Testis (tissue), 3 donors: Measurements from ENCODE around the gene NME7. TPM values are rescaled to one million over a fixed set of nuclear protein-coding genes. Genes with fewer than 3 reads are reported as not detected.

ENCODE experiments used
- DNase-seq: peaks from one replicate; pipeline ENCODE4 v3.0.0-alpha.2; 2019
- H3K27ac ChIP-seq, 2 donors: fragments of 200-600 bp; sonication (generic); one replicate each; pipeline ENCODE4 v1.5.1; 2019
- H3K27me3 ChIP-seq: fragments of 200-600 bp; sonication (generic); one replicate; pipeline ENCODE4 v1.5.1; 2019
- H3K36me3 ChIP-seq: fragments of 200-600 bp; sonication (generic); one replicate; pipeline ENCODE4 v1.5.1; 2017; ENCODE audit warnings: low read depth; ENCODE audit errors: missing control alignments
- H3K4me1 ChIP-seq: fragments of 200-600 bp; sonication (generic); one replicate; pipeline ENCODE4 v1.5.1; 2019
- H3K4me3 ChIP-seq, 2 donors: fragments of 200-600 bp; sonication (generic); one replicate each; pipeline ENCODE4 v1.5.1; 2017 to 2019
- H3K9me3 ChIP-seq: fragments of 200-600 bp; sonication (generic); one replicate; pipeline ENCODE4 v1.5.1; 2017
- CTCF ChIP-seq, 3 experiments: fragments of 450-650 bp in 2 of 3; fragments of 200-600 bp in 1 of 3; sonication (generic) in 1 of 3; IDR thresholded peaks; one replicate each; pipeline ENCODE4 v1.5.1; 2016 to 2019; ENCODE audit warnings: antibody characterized with exemption in 3 of 3, mild to moderate bottlenecking in 2 of 3, moderate library complexity in 1 of 3
- POLR2A ChIP-seq: fragments of 450-650 bp; IDR thresholded peaks from one replicate; pipeline ENCODE4 v1.6.1; 2017; ENCODE audit warnings: antibody characterized with exemption, mild to moderate bottlenecking, moderate library complexity
- WGBS, 2 donors: methylation state at CpG; one replicate each; pipeline ENCODE4 v1.1.5; 2018; 5-methylcytosine and 5-hydroxymethylcytosine counted together
- intact Hi-C: fragments of 100-400 bp; cut with DNase I; formaldehyde crosslinking; loops from one replicate; pipeline ENCODE4 v1.15.1; 2023; ENCODE audit warnings: low total_unique reads
- polyA plus RNA-seq: library from polyadenylated mRNA; stranded (reverse); fragments of 350-450 nt; fragmentation: Illumina TruSeq; extraction: RNeasy Lipid Tissue Mini Kit (QIAGEN cat#74804); gene quantifications from one replicate; pipeline ENCODE4 v1.2.3, GENCODE V29; 2014; ENCODE audit warnings: low read depth, low replicate concordance; ENCODE audit not compliant: insufficient read depth
- total RNA-seq, 2 donors: library from RNA; depleted of rRNA; stranded (reverse); fragments of >200 nt; gene quantifications; one replicate each; pipeline ENCODE4 v1.2.3, GENCODE V29; 2016

NME7 gene
- total and polyA plus RNA-seq, 3 donors from 2014 or later, result 21.4 to 29.0 (median 24.0) TPM

GRCh38 chr1:169240449-169241232 is 127.0 kb downstream of the NME7 start:
- intact Hi-C loops, result no loop called here
- no peak overlapping the region for H3K27ac ChIP-seq
- WGBS, 2 donors, result 45 to 53% methylated on average over 3 of the region's 3 CpGs
- no peaks in the 10 kb centered on the region for H3K9me3 ChIP-seq
- peaks cover 9% of the 10 kb centered on the region for H3K4me1 ChIP-seq
- DNase-seq, result no peak
- no peaks in the 10 kb centered on the region for H3K27me3 ChIP-seq
- no peak overlapping the region for H3K4me3 ChIP-seq
- no peak for TF ChIP-seq CTCF (IDR thresholded peaks at IDR 0.05)
- TF ChIP-seq POLR2A, result no peak
- no peaks in the 10 kb centered on the region for H3K36me3 ChIP-seq

DNA sequence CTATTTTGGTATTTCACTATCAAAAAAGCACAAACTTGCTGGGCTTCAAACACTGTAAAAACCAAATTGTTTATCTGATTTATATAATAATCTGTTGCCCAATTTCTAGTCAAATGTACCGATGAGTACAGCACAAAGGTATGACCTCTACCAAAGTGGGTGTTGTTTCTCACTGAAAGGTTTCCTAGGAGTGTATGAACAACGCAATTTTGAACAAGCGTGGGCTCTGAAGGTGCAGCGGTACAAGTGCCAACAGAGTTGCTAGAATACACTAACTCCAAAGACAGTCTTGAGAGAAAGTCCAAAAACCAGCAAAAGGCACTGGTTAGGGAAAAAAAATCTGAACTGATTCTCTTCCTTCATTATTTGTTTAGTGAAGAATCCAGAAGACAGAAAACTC is 130.7 kb downstream of the NME7 start:
- Histone ChIP-seq H3K36me3 (no peaks in the 10 kb centered on the region), H3K4me3 (no peak overlapping the region), H3K9me3 (no peaks in the 10 kb centered on the region), H3K27me3 (no peaks in the 10 kb centered on the region), H3K4me1 (peaks cover 9% of the 10 kb centered on the region), H3K27ac (no peak overlapping the region)
- intact Hi-C loops, result no loop called here
- WGBS, 2 donors, result 93 to 96% methylated on average over 4 of the region's 4 CpGs
- no peak for DNase-seq
- no peak for TF ChIP-seq POLR2A
- TF ChIP-seq CTCF (IDR thresholded peaks at IDR 0.05), result no peak

GRCh38 chr1:169236143-169236542 is 131.5 kb downstream of the NME7 start:
- WGBS, 2 donors, result 26 to 31% methylated on average over 1 of the region's 1 CpG
- H3K36me3 ChIP-seq, result no peaks in the 10 kb centered on the region
- H3K4me3 ChIP-seq, result no peak overlapping the region
- H3K27me3 ChIP-seq, result no peaks in the 10 kb centered on the region
- TF ChIP-seq CTCF (IDR thresholded peaks at IDR 0.05) (no peak), POLR2A (no peak)
- H3K4me1 ChIP-seq, result peaks cover 9% of the 10 kb centered on the region
- no peaks in the 10 kb centered on the region for H3K9me3 ChIP-seq
- H3K27ac ChIP-seq, result no peak overlapping the region
- peak; percentile 56 for DNase-seq
- intact Hi-C loops, result no loop called here

DNA sequence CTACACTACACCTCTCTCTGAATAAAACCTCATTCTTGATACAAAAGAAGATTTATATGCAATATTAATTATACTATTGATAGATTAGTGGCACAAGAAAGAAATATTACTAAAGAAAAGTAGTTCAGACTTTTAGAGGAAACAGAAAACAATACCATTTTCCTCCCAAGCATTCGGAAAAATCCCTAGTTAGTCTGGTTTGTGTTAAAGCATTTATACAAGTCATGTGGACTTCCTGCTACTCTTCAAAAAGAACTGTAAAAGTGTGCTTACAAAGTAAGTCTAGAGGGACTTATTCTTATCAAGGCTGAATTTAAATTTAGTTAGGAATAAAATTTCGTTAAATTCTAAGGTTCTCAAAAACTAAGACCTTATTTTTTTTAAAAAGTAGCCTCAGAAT is 132.0 kb downstream of the NME7 start:
- no peak overlapping the region for H3K4me3 ChIP-seq
- H3K36me3 ChIP-seq, result no peaks in the 10 kb centered on the region
- no peaks in the 10 kb centered on the region for H3K27me3 ChIP-seq
- no peaks in the 10 kb centered on the region for H3K9me3 ChIP-seq
- 61 to 70% methylated on average over 2 of the region's 2 CpGs for WGBS, 2 donors
- no peak for DNase-seq
- no peak overlapping the region for H3K27ac ChIP-seq
- peaks cover 9% of the 10 kb centered on the region for H3K4me1 ChIP-seq
- intact Hi-C loops, result no loop called here
- no peak for TF ChIP-seq POLR2A
- no peak for TF ChIP-seq CTCF (IDR thresholded peaks at IDR 0.05)

DNA sequence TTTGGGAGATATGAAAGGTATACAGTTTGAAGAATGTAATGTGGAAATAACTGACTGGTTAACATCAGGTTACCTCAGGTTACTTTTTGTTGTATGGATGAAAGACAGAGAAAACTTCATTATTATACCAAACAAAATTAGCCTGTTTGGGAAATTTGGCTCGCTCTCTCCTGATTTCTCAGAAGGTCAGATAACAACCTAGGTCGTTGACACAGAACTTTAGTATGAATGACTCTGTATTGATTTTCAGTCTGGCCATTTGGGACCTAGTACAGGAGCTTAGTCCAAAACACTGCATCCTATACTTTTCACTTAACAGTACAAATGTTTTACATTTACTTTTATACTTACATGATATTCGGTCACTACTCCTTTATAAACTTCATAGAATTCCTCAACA is 132.8 kb downstream of the NME7 start:
- Histone ChIP-seq H3K27ac (no peak overlapping the region), H3K36me3 (no peaks in the 10 kb centered on the region), H3K27me3 (no peaks in the 10 kb centered on the region), H3K4me3 (no peak overlapping the region), H3K4me1 (peaks cover 9% of the 10 kb centered on the region), H3K9me3 (no peaks in the 10 kb centered on the region)
- intact Hi-C loops, result no loop called here
- no peak for TF ChIP-seq POLR2A
- no peak for TF ChIP-seq CTCF (IDR thresholded peaks at IDR 0.05)
- WGBS, 2 donors, result 82 to 85% methylated on average over 3 of the region's 3 CpGs
- no peak for DNase-seq
